Tibial nerve (tissue), 4 donors: Measurements from ENCODE around the gene RMI2. TPM values are rescaled to one million over a fixed set of nuclear protein-coding genes. Genes with fewer than 3 reads are reported as not detected.
"Not testable (repeated sequence)": the region's sequence is repeated elsewhere in the genome, so short reads cannot be mapped to it uniquely, and the experiment has no call there.

Source experiments
- DNase-seq, 2 donors: peaks; one replicate each; pipeline ENCODE4 v3.0.0-alpha.2; 2019; ENCODE audit warnings: low spot score in 2 of 2
- H3K27ac ChIP-seq, 4 donors: fragments of 200-600 bp; sonication (generic) in 3 of 4; one replicate each; pipeline ENCODE4 v1.5.1; 2017 to 2019; ENCODE audit warnings: mild to moderate bottlenecking in 1 of 4
- H3K27me3 ChIP-seq, 2 donors: fragments of 200-600 bp; sonication (generic) in 1 of 2; one replicate each; pipeline versions ENCODE4 v1.5.1 to v1.6.0; 2017 to 2019
- H3K36me3 ChIP-seq, 3 donors: fragments of 200-600 bp; sonication (generic); one replicate each; pipeline ENCODE4 v1.5.1; 2018 to 2019
- H3K4me1 ChIP-seq, 4 donors: fragments of 200-600 bp; sonication (generic) in 3 of 4; one replicate each; pipeline ENCODE4 v1.5.1; 2017 to 2019
- H3K4me3 ChIP-seq, 4 donors: fragments of 200-600 bp; sonication (generic) in 3 of 4; one replicate each; pipeline ENCODE4 v1.5.1; 2017 to 2019; ENCODE audit warnings: mild to moderate bottlenecking in 1 of 4, moderate library complexity in 1 of 4
- H3K9me3 ChIP-seq, 4 donors: fragments of 200-600 bp; sonication (generic) in 3 of 4; one replicate each; pipeline ENCODE4 v1.5.1; 2017 to 2019
- CTCF ChIP-seq, 5 experiments: fragments of 200-600 bp in 3 of 5; fragments of 450-650 bp in 2 of 5; sonication (generic) in 3 of 5; IDR thresholded peaks; one replicate each; pipeline ENCODE4 v1.5.1; 2016 to 2019; ENCODE audit warnings: antibody characterized with exemption in 5 of 5, mild to moderate bottlenecking in 3 of 5, moderate library complexity in 2 of 5
- EP300 ChIP-seq, 2 donors: sonication (generic); formaldehyde crosslinking; IDR thresholded peaks; one replicate each; pipeline ENCODE4 v1.6.1; 2017; ENCODE audit warnings: antibody characterized with exemption in 2 of 2, mild to moderate bottlenecking in 1 of 2
- POLR2A ChIP-seq, 2 donors: fragments of 450-650 bp; IDR thresholded peaks; one replicate each; pipeline ENCODE4 v1.6.1; 2017; ENCODE audit warnings: antibody characterized with exemption in 2 of 2, mild to moderate bottlenecking in 2 of 2, moderate library complexity in 2 of 2
- WGBS, 2 donors: methylation state at CpG; one replicate each; pipeline ENCODE4 v1.1.5; 2018; 5-methylcytosine and 5-hydroxymethylcytosine counted together
- total RNA-seq, 4 donors: library from RNA; depleted of rRNA; stranded (reverse); fragments of >200 nt; gene quantifications; one replicate each; pipeline ENCODE4 v1.1.0, GENCODE V29; 2016

The RMI2 gene
- total RNA-seq, 4 donors from 2014 or later = 1.3 to 4.0 (median 2.0) TPM; not detected in 1

- no peak overlapping the region for H3K27ac ChIP-seq
- DNase-seq = no peak
- no peak overlapping the region for H3K4me3 ChIP-seq
- no peaks in the 10 kb centered on the region for H3K36me3 ChIP-seq
- H3K9me3 ChIP-seq = no peaks in the 10 kb centered on the region
- no peaks in the 10 kb centered on the region for H3K27me3 ChIP-seq
- 56 to 65% methylated on average over 7 of the region's 7 CpGs for WGBS, 2 donors
- H3K4me1 ChIP-seq = peaks cover 0 to 1% (median 0%) of the 10 kb centered on the region in 4 donors
- TF ChIP-seq CTCF (IDR thresholded peaks at IDR 0.05) = no peak
- no peak for TF ChIP-seq POLR2A (IDR thresholded peaks at IDR 0.05)
- no peak for TF ChIP-seq EP300 (IDR thresholded peaks at IDR 0.05)
Observed at GRCh38 chr16:11370084-11370931, 25.0 kb downstream of the RMI2 start.

DNA sequence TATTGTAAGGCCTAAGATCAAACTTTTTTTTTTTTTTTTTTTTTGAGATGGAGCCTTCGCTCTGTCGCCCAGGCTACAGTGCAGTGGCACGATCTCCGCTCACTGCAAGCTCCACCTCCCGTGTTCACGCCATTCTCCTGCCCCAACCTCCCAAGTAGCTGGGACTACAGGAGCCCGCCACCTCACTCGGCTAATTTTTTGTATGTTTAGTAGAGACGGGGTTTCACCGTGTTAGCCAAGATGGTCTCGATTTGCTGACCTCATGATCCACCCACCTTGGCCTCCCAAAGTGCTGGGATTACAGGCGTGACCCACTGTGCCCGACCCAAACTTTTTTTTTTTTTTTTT is 25.6 kb downstream of the RMI2 start:
- not testable (repeated sequence) for H3K4me1 ChIP-seq, DNase-seq, H3K4me3 ChIP-seq, H3K9me3 ChIP-seq, H3K27ac ChIP-seq, H3K27me3 ChIP-seq, H3K36me3 ChIP-seq
- WGBS, 2 donors = 83 to 92% methylated on average over 13 of the region's 13 CpGs

DNA sequence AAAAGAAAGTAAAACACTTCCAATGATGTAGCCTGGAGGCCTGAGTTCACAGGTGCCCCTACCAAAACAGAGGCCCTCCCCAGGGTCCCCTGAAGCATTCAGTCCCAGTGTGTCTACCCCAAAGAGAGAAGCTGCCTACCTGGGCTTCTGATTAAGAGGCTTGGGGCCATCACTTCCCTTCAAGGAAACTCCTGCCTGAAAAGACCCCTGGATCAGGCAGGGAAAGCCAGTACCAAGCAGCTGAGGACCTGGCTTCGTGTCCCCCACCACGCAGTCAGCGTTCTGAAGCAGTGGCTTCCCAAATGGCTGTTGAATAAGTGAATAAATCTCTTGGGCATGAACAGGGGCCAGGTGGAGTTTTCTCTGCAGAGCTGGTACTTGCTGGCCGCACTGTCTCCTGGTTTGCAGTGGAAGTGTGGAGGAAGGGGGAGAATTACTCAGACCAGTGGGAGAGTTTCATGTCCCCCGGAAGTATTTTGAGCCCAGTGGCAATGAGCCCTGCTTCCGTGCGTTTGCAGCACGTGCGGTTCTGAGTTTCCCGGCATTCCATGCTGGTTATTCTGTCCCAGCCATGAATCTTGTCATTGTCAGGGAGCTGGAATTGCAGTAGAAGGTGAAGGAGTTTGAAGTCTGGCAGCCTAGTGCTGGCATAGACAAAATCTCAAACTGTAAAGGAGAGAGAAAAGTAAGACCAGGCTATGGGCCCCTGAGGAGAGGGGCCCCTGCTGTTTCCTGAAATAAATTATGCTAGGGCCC is 27.0 kb downstream of the RMI2 start:
- H3K4me3 ChIP-seq = no peak overlapping the region
- 61 to 70% methylated on average over 10 of the region's 10 CpGs for whole genome bisulfite sequencing, 2 donors
- no peak overlapping the region for H3K27ac ChIP-seq
- no peaks in the 10 kb centered on the region for H3K36me3 ChIP-seq
- no peaks in the 10 kb centered on the region for H3K9me3 ChIP-seq
- no peaks in the 10 kb centered on the region for H3K27me3 ChIP-seq
- H3K4me1 ChIP-seq = no peaks in the 10 kb centered on the region
- no peak for TF ChIP-seq POLR2A (IDR thresholded peaks at IDR 0.05)
- TF ChIP-seq CTCF (IDR thresholded peaks at IDR 0.05) = no peak
- TF ChIP-seq EP300 (IDR thresholded peaks at IDR 0.05) = no peak
- DNase-seq = no peak

DNA sequence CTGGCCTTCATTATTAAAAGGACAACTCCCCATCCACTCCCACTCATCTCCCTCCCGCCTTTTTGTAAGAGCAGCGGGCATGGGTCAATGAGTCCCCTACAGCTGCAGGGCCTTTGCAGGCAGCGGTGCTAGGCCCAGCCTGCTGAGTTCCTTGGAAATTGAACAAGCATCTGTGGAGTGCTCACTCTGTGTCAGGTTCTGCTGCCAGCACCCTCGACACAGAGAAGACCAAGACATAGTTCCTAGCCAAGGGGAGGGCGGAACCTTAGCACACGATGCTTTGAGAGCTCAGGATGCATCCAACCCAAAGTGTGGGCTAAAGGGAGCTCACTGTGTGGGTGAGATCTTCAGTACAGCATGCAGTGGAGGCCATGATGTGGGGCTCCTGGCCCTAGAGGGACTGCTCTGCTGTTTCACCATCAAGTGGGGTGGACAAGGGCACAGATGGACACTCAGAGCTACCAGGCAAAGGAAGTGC is 27.6 kb downstream of the RMI2 start:
- H3K27ac ChIP-seq = no peak overlapping the region

DNA sequence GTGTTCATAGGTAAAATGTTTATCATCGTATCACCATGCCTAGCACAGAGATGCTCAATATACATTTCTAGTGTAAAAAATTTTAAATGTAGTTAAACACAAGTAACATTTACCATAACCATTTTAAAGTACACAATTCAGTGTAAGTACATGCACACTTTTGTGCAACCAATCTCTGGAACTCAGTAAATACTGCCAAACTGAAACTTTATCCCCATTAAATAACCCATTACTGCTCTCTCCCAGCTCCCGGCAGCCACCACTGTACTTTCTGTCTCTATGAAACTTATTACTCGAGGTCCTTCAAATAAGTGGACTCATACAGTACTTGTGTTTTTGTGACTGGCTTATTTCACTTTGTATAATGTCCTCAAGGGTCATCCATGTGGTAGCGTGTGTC is 29.0 kb downstream of the RMI2 start:
- 84 to 93% methylated on average over 4 of the region's 4 CpGs for WGBS, 2 donors
- H3K36me3 ChIP-seq = no peaks in the 10 kb centered on the region
- H3K4me3 ChIP-seq = no peak overlapping the region
- no peaks in the 10 kb centered on the region for H3K4me1 ChIP-seq
- TF ChIP-seq POLR2A (IDR thresholded peaks at IDR 0.05) (no peak), CTCF (IDR thresholded peaks at IDR 0.05) (no peak), EP300 (IDR thresholded peaks at IDR 0.05) (no peak)
- no peaks in the 10 kb centered on the region for H3K9me3 ChIP-seq
- DNase-seq = no peak
- H3K27me3 ChIP-seq = no peaks in the 10 kb centered on the region
- no peak overlapping the region for H3K27ac ChIP-seq

More for the DNA sequence above, 27.6 kb downstream of the RMI2 start:
- WGBS, 2 donors = 63 to 68% methylated on average over 6 of the region's 6 CpGs
- Histone ChIP-seq H3K36me3 (no peaks in the 10 kb centered on the region), H3K27me3 (no peaks in the 10 kb centered on the region), H3K4me1 (no peaks in the 10 kb centered on the region), H3K9me3 (no peaks in the 10 kb centered on the region), H3K4me3 (no peak overlapping the region)
- no peak for TF ChIP-seq POLR2A (IDR thresholded peaks at IDR 0.05)
- no peak for TF ChIP-seq CTCF (IDR thresholded peaks at IDR 0.05)
- no peak for TF ChIP-seq EP300 (IDR thresholded peaks at IDR 0.05)
- DNase-seq = no peak
